GM23248 (cell line): Measurements from ENCODE around the gene INPP5A.

Source experiments
- EZH2 ChIP-seq: fragments of 200-600 bp; sonication (generic); IDR thresholded peaks from 2 replicates; pipeline ENCODE4 v1.6.1; 2018; ENCODE audit warnings: antibody characterized with exemption, mild to moderate bottlenecking; ENCODE audit not compliant: insufficient read depth, poor library complexity, severe bottlenecking
- EZH2phosphoT487 ChIP-seq: fragments of 200-600 bp; sonication (generic); IDR thresholded peaks from 2 replicates; pipeline ENCODE4 v1.6.1; 2018; ENCODE audit warnings: antibody characterized with exemption, moderate library complexity, mild to moderate bottlenecking, low read depth; ENCODE audit not compliant: insufficient read depth

DNA sequence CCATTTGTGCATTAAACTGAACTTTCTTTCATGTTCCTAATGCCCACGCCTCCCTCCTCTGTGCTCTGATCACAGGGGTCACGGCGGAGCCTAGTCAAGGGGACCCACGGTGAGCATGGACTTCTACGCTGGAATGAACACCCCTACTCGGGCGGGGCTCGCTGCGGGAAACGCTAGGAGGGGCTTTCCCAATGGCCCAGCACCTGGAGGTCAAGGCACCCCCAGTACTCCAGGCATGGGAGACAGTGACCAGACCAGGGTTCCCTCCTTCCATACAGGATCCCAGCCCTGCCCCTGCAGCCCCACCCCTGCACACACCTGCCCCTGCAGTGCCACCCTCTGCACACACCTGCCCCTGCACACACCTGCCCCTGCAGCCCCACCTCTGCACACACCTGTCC lies 275.4 kb downstream of the INPP5A start:
- TF ChIP-seq EZH2phosphoT487 (no peak), EZH2 (no peak)
